Endometrial microvascular endothelial cells (primary cell): Measurements from ENCODE around the gene CREB3L1. TPM values are rescaled to one million over a fixed set of nuclear protein-coding genes. Genes with fewer than 3 reads are reported as not detected.

Experiments
- in situ Hi-C: cut with HindIII; loops from 2 replicates; pipeline ENCODE4 v1.10.0; 2017; ENCODE audit warnings: low sequenced_read_pairs, low pct_unique_long_range_greater_than_20kb; ENCODE audit errors: inconsistent ontology term
- total RNA-seq: library from RNA; depleted of rRNA; stranded (reverse); fragments of >200 nt; gene quantifications from one replicate; pipeline ENCODE4 v1.2.3, GENCODE V29; 2015; ENCODE audit errors: inconsistent ontology term

The CREB3L1 gene
- total RNA-seq, 1 donor from 2014 or later: 2.4 TPM

GRCh38 chr11:46307785-46308341 lies 30.4 kb downstream of the CREB3L1 start:
- in situ Hi-C loops: no loop called here

GRCh38 chr11:46308631-46309419 lies 31.4 kb downstream of the CREB3L1 start:
- in situ Hi-C loops: no loop called here

- in situ Hi-C loops: no loop called here
Observed at GRCh38 chr11:46309814-46310259, 32.4 kb downstream of the CREB3L1 start.

GRCh38 chr11:46315033-46315738 lies 37.7 kb downstream of the CREB3L1 start:
- in situ Hi-C loops: no loop called here

GRCh38 chr11:46315783-46316563 lies 38.5 kb downstream of the CREB3L1 start:
- in situ Hi-C loops: no loop called here

- in situ Hi-C loops: no loop called here
Observed at GRCh38 chr11:46319074-46319453, 41.6 kb downstream of the CREB3L1 start.

- in situ Hi-C loops: no loop called here
Observed at GRCh38 chr11:46321757-46322156, 44.3 kb downstream of the CREB3L1 start.

GRCh38 chr11:46322759-46323158 lies 45.3 kb downstream of the CREB3L1 start:
- in situ Hi-C loops: no loop called here

- in situ Hi-C loops: no loop called here
Observed at GRCh38 chr11:46326813-46327416, 49.5 kb downstream of the CREB3L1 start.

- in situ Hi-C loops: no loop called here
Observed at GRCh38 chr11:46327829-46328228, 50.4 kb downstream of the CREB3L1 start.

- in situ Hi-C loops: loop anchor here (10.0 kb wide), 1 partner anchor 95 kb away; no protein-coding TSS in a partner anchor
Observed at GRCh38 chr11:46330154-46330553, 52.7 kb downstream of the CREB3L1 start.

- in situ Hi-C loops: loop anchor here (10.0 kb wide), 1 partner anchor 96 kb away; no protein-coding TSS in a partner anchor
Observed at GRCh38 chr11:46330563-46331281, 53.3 kb downstream of the CREB3L1 start.

- in situ Hi-C loops: loop anchor here (10.0 kb wide), 1 partner anchor 97 kb away; no protein-coding TSS in a partner anchor
Observed at GRCh38 chr11:46331282-46331984, 54.0 kb downstream of the CREB3L1 start.

GRCh38 chr11:46332093-46332567 lies 54.7 kb downstream of the CREB3L1 start:
- in situ Hi-C loops: loop anchor here (10.0 kb wide), 1 partner anchor 97 kb away; no protein-coding TSS in a partner anchor

GRCh38 chr11:46332568-46333393 lies 55.3 kb downstream of the CREB3L1 start:
- in situ Hi-C loops: loop anchor here (10.0 kb wide), 1 partner anchor 98 kb away; no protein-coding TSS in a partner anchor

- in situ Hi-C loops: loop anchor here (10.0 kb wide), 1 partner anchor 99 kb away; no protein-coding TSS in a partner anchor
Observed at GRCh38 chr11:46333394-46333947, 56.0 kb downstream of the CREB3L1 start.
